Measurements from ENCODE around the gene AFF1. TPM values are rescaled to one million over a fixed set of nuclear protein-coding genes. Genes with fewer than 3 reads are reported as not detected.

The AFF1 gene
- total RNA-seq, 1 donor from 2014 or later = 58.2 TPM

DNA sequence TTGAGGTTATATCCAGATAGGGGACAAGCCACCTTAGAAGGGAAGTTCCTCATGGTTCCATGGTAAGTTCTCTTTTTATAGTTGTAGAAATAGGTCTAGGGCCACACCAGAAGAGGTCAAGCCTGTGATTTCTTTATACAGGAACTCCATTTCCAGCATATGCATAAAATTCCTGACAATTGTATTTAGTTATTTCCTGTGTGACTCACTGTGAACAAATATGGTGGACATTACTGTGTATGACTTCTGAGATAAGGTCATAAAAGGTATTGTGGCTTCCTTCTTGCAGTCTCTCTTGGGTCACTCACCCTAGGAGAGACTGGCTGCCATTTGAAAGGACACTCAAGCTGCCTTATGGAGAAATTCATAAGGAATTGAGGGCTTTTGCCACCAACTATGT is 40.4 kb upstream of the AFF1 start:
- Mint-ChIP-seq H3K36me3 (ENCODE audit: low read depth, unreplicated experiment) (no peaks in the 10 kb centered on the region), H3K4me1 (ENCODE audit: low read depth, unreplicated experiment) (no peaks in the 10 kb centered on the region), H3K4me3 (ENCODE audit: unreplicated experiment) (no peak overlapping the region), H3K27me3 (ENCODE audit: low read depth, unreplicated experiment) (peaks cover 2% of the 10 kb centered on the region), H3K9me3 (ENCODE audit: unreplicated experiment) (peaks cover 2% of the 10 kb centered on the region), H3K27ac (ENCODE audit: unreplicated experiment) (no peak overlapping the region)
- Histone ChIP-seq H3K27me3 (ENCODE audit: insufficient read depth, low read length) (no peaks in the 10 kb centered on the region), H3K4me3 (ENCODE audit: insufficient read depth, low read depth, low read length) (no peak overlapping the region), H3K79me2 (ENCODE audit: insufficient read depth, low read length) (no peaks in the 10 kb centered on the region), H2AFZ (ENCODE audit: low read depth, low read length) (no peak overlapping the region), H3K4me2 (ENCODE audit: low read length) (no peak overlapping the region), H3K9ac (ENCODE audit: low read length) (no peak overlapping the region), H3K27ac (ENCODE audit: low read depth, low read length) (no peak overlapping the region), H3K36me3 (ENCODE audit: insufficient read depth, low read length) (no peaks in the 10 kb centered on the region), H4K20me1 (ENCODE audit: insufficient read depth, low read length) (no peaks in the 10 kb centered on the region), H3K4me1 (ENCODE audit: insufficient read depth, low read length) (no peaks in the 10 kb centered on the region), H3K9me3 (ENCODE audit: insufficient read depth, low read depth, low read length) (no peaks in the 10 kb centered on the region)
- no peak for FAIRE-seq
- TF ChIP-seq, protein P1, sequence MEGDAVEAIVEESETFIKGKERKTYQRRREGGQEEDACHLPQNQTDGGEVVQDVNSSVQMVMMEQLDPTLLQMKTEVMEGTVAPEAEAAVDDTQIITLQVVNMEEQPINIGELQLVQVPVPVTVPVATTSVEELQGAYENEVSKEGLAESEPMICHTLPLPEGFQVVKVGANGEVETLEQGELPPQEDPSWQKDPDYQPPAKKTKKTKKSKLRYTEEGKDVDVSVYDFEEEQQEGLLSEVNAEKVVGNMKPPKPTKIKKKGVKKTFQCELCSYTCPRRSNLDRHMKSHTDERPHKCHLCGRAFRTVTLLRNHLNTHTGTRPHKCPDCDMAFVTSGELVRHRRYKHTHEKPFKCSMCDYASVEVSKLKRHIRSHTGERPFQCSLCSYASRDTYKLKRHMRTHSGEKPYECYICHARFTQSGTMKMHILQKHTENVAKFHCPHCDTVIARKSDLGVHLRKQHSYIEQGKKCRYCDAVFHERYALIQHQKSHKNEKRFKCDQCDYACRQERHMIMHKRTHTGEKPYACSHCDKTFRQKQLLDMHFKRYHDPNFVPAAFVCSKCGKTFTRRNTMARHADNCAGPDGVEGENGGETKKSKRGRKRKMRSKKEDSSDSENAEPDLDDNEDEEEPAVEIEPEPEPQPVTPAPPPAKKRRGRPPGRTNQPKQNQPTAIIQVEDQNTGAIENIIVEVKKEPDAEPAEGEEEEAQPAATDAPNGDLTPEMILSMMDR (IDR thresholded peaks at IDR 0.05; ENCODE audit: insufficient read depth, low read depth, low read length) = no peak
- TF ChIP-seq EZH2 (IDR thresholded peaks at IDR 0.05; ENCODE audit: insufficient read depth, low read length) = no peak
- DNase-seq (ENCODE audit: low read depth) = peak; percentile 10

DNA sequence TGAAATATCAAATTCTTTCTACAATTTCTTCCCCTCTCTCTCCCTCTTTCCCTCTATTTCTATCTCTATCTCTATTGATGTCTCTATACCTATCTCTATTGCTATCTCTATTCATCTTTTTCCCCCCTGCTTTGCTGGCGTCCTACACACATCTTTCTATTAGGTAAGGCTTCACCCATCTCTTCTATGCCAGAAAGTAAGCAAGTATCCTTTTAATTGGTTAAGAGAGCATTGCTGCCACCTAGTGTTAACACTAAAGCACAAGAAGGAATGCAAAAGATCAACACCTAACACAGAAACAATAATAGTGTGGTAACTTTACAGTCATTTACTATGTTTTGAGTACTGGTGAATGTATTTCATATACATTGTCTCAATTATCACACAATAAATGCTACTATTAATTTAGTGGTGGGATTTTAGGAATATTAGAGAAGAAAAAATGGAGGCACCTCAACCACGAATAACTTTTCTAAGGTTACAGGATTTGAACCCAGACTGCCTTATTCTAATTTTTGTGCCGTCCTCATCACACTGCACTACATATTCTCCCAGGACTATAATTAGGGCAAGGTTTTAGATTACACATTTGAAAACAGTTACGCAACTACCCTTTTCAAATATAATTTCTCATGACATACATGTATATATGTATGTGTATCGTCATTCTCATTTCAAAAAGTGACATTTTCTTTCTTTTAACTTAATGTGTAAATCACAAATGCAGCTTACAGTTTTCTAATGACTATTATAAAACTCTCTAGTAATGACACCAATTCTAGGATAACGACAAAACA is 38.9 kb upstream of the AFF1 start:
- H3K27me3 ChIP-seq (ENCODE audit: insufficient read depth, low read length) = no peaks in the 10 kb centered on the region
- H4K20me1 ChIP-seq (ENCODE audit: insufficient read depth, low read length) = no peaks in the 10 kb centered on the region
- TF ChIP-seq, protein P1 (IDR thresholded peaks at IDR 0.05; ENCODE audit: insufficient read depth, low read depth, low read length) = peak; percentile 68
- no peak for TF ChIP-seq EZH2 (IDR thresholded peaks at IDR 0.05; ENCODE audit: insufficient read depth, low read length)
- Mint-ChIP-seq H3K4me3 (ENCODE audit: unreplicated experiment) (no peak overlapping the region), H3K9me3 (ENCODE audit: unreplicated experiment) (peaks cover 2% of the 10 kb centered on the region), H3K36me3 (ENCODE audit: low read depth, unreplicated experiment) (no peaks in the 10 kb centered on the region), H3K4me1 (ENCODE audit: low read depth, unreplicated experiment) (no peaks in the 10 kb centered on the region), H3K27ac (ENCODE audit: unreplicated experiment) (no peak overlapping the region), H3K27me3 (ENCODE audit: low read depth, unreplicated experiment) (peaks cover 2% of the 10 kb centered on the region)
- no peak overlapping the region for H3K4me3 ChIP-seq (ENCODE audit: insufficient read depth, low read depth, low read length)
- H3K27ac ChIP-seq (ENCODE audit: low read depth, low read length) = no peak overlapping the region
- no peak overlapping the region for H3K9ac ChIP-seq (ENCODE audit: low read length)
- H2AFZ ChIP-seq (ENCODE audit: low read depth, low read length) = no peak overlapping the region
- H3K4me1 ChIP-seq (ENCODE audit: insufficient read depth, low read length) = no peaks in the 10 kb centered on the region
- H3K36me3 ChIP-seq (ENCODE audit: insufficient read depth, low read length) = no peaks in the 10 kb centered on the region
- peak; percentile 95 for FAIRE-seq
- DNase-seq (ENCODE audit: low read depth) = peak; percentile 53
- no peak overlapping the region for H3K4me2 ChIP-seq (ENCODE audit: low read length)
- H3K9me3 ChIP-seq (ENCODE audit: insufficient read depth, low read depth, low read length) = no peaks in the 10 kb centered on the region
- no peaks in the 10 kb centered on the region for H3K79me2 ChIP-seq (ENCODE audit: insufficient read depth, low read length)

DNA sequence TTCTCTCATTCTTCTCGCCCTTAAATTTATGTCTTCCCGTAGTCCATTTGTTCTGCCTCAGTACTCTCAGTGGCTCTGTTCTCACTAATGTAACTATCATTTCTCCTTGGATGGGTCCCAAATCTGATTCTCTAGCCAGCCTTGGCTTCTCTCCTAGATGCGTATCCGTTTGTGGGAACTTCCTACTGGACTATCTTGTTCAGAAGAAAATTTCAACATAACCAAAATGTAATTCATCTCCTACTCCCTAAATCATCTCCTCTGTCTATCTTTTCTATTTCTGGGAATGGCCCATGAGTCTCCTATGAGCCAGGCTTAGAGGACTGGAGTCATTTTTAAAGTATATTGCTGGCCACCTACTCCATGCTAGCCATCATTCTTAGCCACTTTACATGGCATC is 38.2 kb upstream of the AFF1 start:
- H3K4me1 Mint-ChIP-seq (ENCODE audit: low read depth, unreplicated experiment) = no peaks in the 10 kb centered on the region

More for the DNA sequence above, 38.2 kb upstream of the AFF1 start:
- no peaks in the 10 kb centered on the region for H3K27me3 ChIP-seq (ENCODE audit: insufficient read depth, low read length)
- no peaks in the 10 kb centered on the region for H3K9me3 ChIP-seq (ENCODE audit: insufficient read depth, low read depth, low read length)
- Mint-ChIP-seq H3K4me3 (ENCODE audit: unreplicated experiment) (no peak overlapping the region), H3K27ac (ENCODE audit: unreplicated experiment) (no peak overlapping the region), H3K36me3 (ENCODE audit: low read depth, unreplicated experiment) (no peaks in the 10 kb centered on the region), H3K9me3 (ENCODE audit: unreplicated experiment) (peaks cover 2% of the 10 kb centered on the region), H3K27me3 (ENCODE audit: low read depth, unreplicated experiment) (peaks cover 2% of the 10 kb centered on the region)
- H3K9ac ChIP-seq (ENCODE audit: low read length) = no peak overlapping the region
- no peak overlapping the region for H2AFZ ChIP-seq (ENCODE audit: low read depth, low read length)
- no peaks in the 10 kb centered on the region for H3K4me1 ChIP-seq (ENCODE audit: insufficient read depth, low read length)
- H4K20me1 ChIP-seq (ENCODE audit: insufficient read depth, low read length) = no peaks in the 10 kb centered on the region
- H3K4me3 ChIP-seq (ENCODE audit: insufficient read depth, low read depth, low read length) = no peak overlapping the region
- DNase-seq (ENCODE audit: low read depth) = peak; percentile 18
- H3K27ac ChIP-seq (ENCODE audit: low read depth, low read length) = no peak overlapping the region
- H3K4me2 ChIP-seq (ENCODE audit: low read length) = no peak overlapping the region
- H3K36me3 ChIP-seq (ENCODE audit: insufficient read depth, low read length) = no peaks in the 10 kb centered on the region
- no peaks in the 10 kb centered on the region for H3K79me2 ChIP-seq (ENCODE audit: insufficient read depth, low read length)
- FAIRE-seq = no peak
- no peak for TF ChIP-seq EZH2 (IDR thresholded peaks at IDR 0.05; ENCODE audit: insufficient read depth, low read length)
- TF ChIP-seq, protein P1 (IDR thresholded peaks at IDR 0.05; ENCODE audit: insufficient read depth, low read depth, low read length) = no peak
